ENCODE data around the gene C1orf198.
A peak's percentile ranks its signal among the peaks of the same experiment; 100 is the strongest.

Gene C1orf198

DNA sequence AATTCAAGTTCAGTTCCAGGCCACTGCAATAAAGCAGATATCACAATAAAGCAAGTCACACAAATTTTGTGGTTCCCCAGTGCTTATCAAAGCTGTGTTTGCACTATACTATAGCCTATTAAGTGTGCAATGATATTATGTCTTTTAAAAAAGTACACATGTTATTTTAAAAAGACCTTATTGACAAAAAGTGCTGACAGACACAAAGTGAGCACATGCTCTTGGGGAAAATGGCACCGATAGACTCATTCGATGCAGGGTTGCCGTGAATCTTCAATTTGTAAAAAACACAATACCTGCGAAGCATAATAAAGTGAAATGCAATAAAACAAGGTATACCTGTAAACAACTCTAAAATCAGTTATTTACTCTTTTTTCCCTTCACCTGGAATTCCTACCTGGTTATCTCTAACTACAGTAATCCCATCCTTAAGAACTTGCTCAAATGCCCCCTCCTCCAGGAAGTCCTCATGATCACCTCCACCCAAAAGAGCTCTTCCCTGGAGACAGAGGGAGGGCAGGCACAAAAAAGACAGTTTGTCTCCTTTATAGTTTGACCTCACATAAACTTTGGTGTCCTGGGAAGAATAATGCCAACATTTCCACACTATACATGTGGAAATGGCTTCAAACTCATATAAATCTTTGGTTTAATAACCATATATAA, 9.7 kb upstream of the C1orf198 start:
- no peak overlapping the region for H3K4me3 ChIP-seq (replicated peaks in 1 of 2; ENCODE audit: low read depth in 2 of 2, low read length in 2 of 2)
- TF ChIP-seq, protein P1, sequence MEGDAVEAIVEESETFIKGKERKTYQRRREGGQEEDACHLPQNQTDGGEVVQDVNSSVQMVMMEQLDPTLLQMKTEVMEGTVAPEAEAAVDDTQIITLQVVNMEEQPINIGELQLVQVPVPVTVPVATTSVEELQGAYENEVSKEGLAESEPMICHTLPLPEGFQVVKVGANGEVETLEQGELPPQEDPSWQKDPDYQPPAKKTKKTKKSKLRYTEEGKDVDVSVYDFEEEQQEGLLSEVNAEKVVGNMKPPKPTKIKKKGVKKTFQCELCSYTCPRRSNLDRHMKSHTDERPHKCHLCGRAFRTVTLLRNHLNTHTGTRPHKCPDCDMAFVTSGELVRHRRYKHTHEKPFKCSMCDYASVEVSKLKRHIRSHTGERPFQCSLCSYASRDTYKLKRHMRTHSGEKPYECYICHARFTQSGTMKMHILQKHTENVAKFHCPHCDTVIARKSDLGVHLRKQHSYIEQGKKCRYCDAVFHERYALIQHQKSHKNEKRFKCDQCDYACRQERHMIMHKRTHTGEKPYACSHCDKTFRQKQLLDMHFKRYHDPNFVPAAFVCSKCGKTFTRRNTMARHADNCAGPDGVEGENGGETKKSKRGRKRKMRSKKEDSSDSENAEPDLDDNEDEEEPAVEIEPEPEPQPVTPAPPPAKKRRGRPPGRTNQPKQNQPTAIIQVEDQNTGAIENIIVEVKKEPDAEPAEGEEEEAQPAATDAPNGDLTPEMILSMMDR (IDR thresholded peaks at IDR 0.05; ENCODE audit: low read depth, low read length), result no peak
- DNase-seq (ENCODE audit: low read depth in 2 of 2), result no peak

DNA sequence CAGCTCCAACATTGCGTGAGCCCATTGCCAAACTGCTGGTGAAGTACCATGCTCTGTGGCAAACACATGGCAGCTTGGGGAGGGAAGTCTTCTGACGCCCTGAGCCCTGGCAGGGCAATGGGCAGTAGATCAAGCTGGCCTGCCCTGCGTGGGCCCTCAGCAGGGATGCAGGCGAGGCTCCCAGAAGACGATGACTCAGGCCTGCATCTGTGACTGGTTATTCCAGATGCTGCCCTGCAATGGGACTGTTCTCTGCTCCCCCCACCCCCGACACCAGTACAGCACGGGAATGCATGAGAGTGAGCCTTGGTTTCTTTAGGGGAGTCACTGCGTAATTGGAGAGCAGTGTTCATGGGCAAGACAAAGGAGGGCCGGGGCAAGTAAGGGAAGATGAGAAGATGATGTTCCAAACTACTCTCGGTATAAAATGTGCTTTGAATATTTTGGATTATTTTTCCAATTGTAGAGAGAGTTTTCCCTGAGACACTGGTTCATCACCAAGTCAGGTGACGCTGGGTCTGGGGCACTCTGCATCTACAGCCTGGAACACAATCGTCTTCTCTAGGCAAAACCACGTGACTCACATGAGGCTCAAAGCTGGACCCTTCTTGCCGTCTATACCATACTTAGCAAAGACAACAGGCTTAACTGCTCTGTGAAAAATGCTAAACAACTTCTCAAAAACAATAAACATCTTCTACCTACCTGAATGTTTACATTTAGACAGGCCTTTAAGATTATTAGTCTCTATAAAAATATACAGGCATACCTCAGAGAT, 9.0 kb upstream of the C1orf198 start:
- DNase-seq (ENCODE audit: low read depth in 2 of 2), result peak; percentile 59 to 67
- H3K4me3 ChIP-seq (replicated peaks in 1 of 2; ENCODE audit: low read depth in 2 of 2, low read length in 2 of 2), result no peak overlapping the region
- TF ChIP-seq, protein P1 (IDR thresholded peaks at IDR 0.05; ENCODE audit: low read depth, low read length), result no peak

DNA sequence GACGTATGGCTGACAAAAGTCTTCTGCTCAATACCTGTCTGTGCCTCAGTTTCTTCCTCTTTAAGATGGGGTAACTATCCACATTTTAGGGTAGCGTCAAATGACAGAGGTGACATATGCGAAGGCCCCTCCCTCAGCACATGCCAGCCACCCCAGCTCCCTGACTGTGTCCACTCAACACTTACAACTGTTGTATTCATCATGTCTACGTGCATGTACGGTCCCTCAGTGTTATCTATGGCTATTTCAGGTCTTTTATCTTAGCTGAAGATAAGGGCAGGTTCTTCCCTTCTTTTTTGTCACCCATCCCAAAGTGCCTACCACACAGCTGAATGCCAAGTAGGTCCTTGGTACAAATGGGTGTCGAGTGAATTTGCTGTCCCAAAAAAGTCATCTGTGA, 8.3 kb upstream of the C1orf198 start:
- TF ChIP-seq, protein P1 (IDR thresholded peaks at IDR 0.05; ENCODE audit: low read depth, low read length), result no peak
- DNase-seq (ENCODE audit: low read depth in 2 of 2), result no peak

DNA sequence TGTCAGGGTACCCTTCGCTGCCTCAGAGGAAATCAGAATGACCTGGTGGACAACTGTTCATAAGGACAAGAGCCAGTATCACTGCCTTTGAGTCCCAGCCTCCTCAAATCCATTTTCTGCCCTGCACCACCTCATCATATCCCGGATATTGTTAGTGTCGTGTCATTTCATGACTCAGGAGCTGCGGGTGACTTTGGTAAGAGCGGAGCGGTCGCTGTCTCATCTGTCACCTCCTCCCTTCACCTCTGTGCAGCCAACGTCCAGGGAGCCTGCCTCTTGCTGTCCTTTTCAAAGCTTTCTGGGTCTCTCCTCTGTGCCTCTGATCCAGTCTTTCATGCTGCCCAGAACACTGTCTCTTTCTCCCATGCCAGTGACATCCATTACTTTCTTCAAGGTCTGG, 7.0 kb upstream of the C1orf198 start:
- DNase-seq (ENCODE audit: low read depth in 2 of 2), result no peak
- TF ChIP-seq, protein P1 (IDR thresholded peaks at IDR 0.05; ENCODE audit: low read depth, low read length), result no peak
- no peak overlapping the region for H3K4me3 ChIP-seq (replicated peaks in 1 of 2; ENCODE audit: low read depth in 2 of 2, low read length in 2 of 2)

More for the DNA sequence above, 8.3 kb upstream of the C1orf198 start:
- no peak overlapping the region for H3K4me3 ChIP-seq (replicated peaks in 1 of 2; ENCODE audit: low read depth in 2 of 2, low read length in 2 of 2)

DNA sequence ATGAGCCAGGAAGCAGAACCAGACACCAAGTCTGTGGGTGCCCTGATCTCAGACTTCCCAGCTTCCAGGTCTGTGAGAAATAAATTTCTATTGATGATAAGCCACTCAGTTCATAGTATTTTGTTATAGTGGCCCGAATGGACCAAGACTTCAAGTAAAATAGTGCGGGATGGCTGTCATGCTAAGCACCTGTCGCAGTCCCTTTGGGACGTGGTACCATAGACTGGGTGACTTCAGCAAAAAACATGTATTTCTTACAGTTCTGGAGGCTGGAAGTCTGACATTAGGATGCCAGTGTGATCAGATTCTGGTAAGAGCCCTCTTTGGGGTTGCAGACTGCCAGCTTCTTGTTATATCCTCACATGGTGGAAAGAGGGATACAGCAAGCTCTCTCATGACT, 2.6 kb upstream of the C1orf198 start:
- no peak for DNase-seq (ENCODE audit: low read depth in 2 of 2)
- TF ChIP-seq, protein P1 (IDR thresholded peaks at IDR 0.05; ENCODE audit: low read depth, low read length), result no peak
- no peak overlapping the region for H3K4me3 ChIP-seq (replicated peaks in 1 of 2; ENCODE audit: low read depth in 2 of 2, low read length in 2 of 2)

DNA sequence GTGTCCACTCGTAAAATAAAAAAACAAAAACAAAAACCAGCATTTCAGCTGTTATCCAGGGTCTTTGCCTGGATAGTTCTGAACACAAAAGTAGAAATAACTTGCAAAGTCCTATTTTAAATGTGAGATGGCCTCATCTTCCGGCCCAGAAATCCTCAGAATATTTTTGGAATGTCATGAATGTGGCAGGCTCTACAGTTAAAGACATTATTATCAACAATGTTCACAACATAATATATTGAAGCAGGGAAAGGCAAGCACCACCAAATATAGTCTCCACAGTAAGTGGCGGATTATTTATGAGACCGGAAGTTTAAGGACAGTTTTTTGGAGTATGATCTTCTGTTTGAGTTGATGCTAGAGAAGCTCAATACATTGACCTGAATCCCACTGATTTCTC, 1.2 kb upstream of the C1orf198 start:
- no peak overlapping the region for H3K4me3 ChIP-seq (replicated peaks in 1 of 2; ENCODE audit: low read depth in 2 of 2, low read length in 2 of 2)
- peak; percentile 69 to 70 for DNase-seq (ENCODE audit: low read depth in 2 of 2)
- TF ChIP-seq, protein P1 (IDR thresholded peaks at IDR 0.05; ENCODE audit: low read depth, low read length), result no peak
